SU-DHL-6 (cell line): ENCODE results near the gene ZNF618.

Experiments used
- H2AFZ ChIP-seq: fragments of 200-600 bp; sonication (generic); 2 replicates; pipeline ENCODE4 v1.6.1; 2014; ENCODE audit warnings: low read depth, mild to moderate bottlenecking, moderate library complexity, mixed read lengths, antibody characterized with exemption, low read length; ENCODE audit not compliant: severe bottlenecking
- H3F3A ChIP-seq: fragments of 200-600 bp; shearing (Covaris generic); 2 replicates; pipeline ENCODE4 v1.6.0; 2016; ENCODE audit warnings: antibody characterized with exemption, mild to moderate bottlenecking; ENCODE audit not compliant: insufficient read depth
- H3K27ac ChIP-seq: fragments of 200-600 bp; sonication (generic); 2 replicates; pipeline ENCODE4 v1.5.1; 2016; ENCODE audit warnings: low read depth, mild to moderate bottlenecking, low read length, moderate library complexity, mixed read lengths
- H3K27me3 ChIP-seq: fragments of 200-600 bp; sonication (generic), shearing (Covaris generic); 2 replicates; pipeline ENCODE4 v1.6.0; 2014; ENCODE audit warnings: mild to moderate bottlenecking, low read length
- H3K36me3 ChIP-seq: fragments of 200-600 bp; sonication (generic); 2 replicates; pipeline ENCODE4 v1.6.1; 2014; ENCODE audit warnings: mild to moderate bottlenecking, low read length, mixed read lengths
- H3K4me2 ChIP-seq: fragments of 300-600, 200-600 bp; shearing (Covaris generic), sonication (generic); 2 replicates; pipeline ENCODE4 v1.6.0; 2014; ENCODE audit warnings: low read length, low read depth, mild to moderate bottlenecking; ENCODE audit not compliant: poor library complexity, severe bottlenecking
- H3K4me3 ChIP-seq: fragments of 200-600 bp; sonication (generic); 2 replicates; pipeline ENCODE4 v1.5.1; 2014; ENCODE audit warnings: antibody characterized with exemption, low read length, mild to moderate bottlenecking, mixed read lengths; ENCODE audit not compliant: insufficient read depth, poor library complexity, severe bottlenecking
- H3K79me2 ChIP-seq: fragments of 200-600 bp; sonication (generic); 2 replicates; pipeline ENCODE4 v1.6.1; 2014; ENCODE audit warnings: mild to moderate bottlenecking, low read length, moderate library complexity; ENCODE audit not compliant: insufficient read depth
- H3K9ac ChIP-seq: fragments of 200-600 bp; sonication (generic); 2 replicates; pipeline ENCODE4 v1.7.0; 2014; ENCODE audit warnings: mild to moderate bottlenecking, low read length
- H3K9me2 ChIP-seq: fragments of 200-600 bp; sonication (generic); replicated peaks from 2 replicates; pipeline ENCODE4 v1.6.1; 2014; ENCODE audit warnings: low read length; ENCODE audit not compliant: insufficient read depth
- H3K9me3 ChIP-seq: fragments of 200-600 bp; sonication (generic); 2 replicates; pipeline ENCODE4 v1.6.1; 2014; ENCODE audit warnings: low read length, mixed read lengths; ENCODE audit not compliant: insufficient read depth
- H4K20me1 ChIP-seq: fragments of 200-600 bp; sonication (generic); 2 replicates; pipeline ENCODE4 v1.6.1; 2014; ENCODE audit warnings: low read depth, mild to moderate bottlenecking, antibody characterized with exemption, low read length, moderate library complexity, mixed read lengths
- EZH2phosphoT487 ChIP-seq: fragments of 200-600 bp; sonication (generic), shearing (Covaris generic); conservative IDR thresholded peaks from 2 replicates; pipeline ENCODE4 v1.6.1; 2018; ENCODE audit warnings: mild to moderate bottlenecking, antibody characterized with exemption, low read length, moderate library complexity, mixed read lengths
- TF ChIP-seq, protein P1 (sequence below): fragments of 200-600 bp; sonication (generic); IDR thresholded peaks from one replicate; pipeline ENCODE4 v1.5.1; 2017; ENCODE audit warnings: antibody characterized with exemption, mild to moderate bottlenecking, low read length, moderate library complexity; ENCODE audit not compliant: insufficient read depth, poor library complexity, severe bottlenecking

ZNF618 gene

DNA sequence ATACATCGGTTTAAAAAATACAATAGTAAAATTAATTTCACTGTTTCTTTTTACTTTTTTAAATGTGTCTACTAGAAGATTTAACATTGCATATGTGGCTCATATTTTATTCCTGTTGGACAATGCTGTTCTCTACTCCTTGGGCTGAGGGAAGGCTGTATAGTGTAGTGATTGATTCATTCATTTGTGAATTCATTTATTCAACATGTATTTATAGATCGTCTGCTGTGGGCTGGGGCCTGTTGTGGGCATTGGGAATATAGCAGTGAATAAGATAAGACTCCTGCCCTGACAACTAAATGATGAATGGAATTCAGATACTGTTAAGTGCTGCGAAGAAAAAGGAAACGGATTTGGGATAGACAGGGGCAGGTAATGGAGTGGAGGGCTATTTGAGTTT is 55.7 kb downstream of the ZNF618 start:
- H3K9me2 ChIP-seq: no peaks in the 10 kb centered on the region
- no peak for TF ChIP-seq EZH2phosphoT487
- TF ChIP-seq, protein P1, sequence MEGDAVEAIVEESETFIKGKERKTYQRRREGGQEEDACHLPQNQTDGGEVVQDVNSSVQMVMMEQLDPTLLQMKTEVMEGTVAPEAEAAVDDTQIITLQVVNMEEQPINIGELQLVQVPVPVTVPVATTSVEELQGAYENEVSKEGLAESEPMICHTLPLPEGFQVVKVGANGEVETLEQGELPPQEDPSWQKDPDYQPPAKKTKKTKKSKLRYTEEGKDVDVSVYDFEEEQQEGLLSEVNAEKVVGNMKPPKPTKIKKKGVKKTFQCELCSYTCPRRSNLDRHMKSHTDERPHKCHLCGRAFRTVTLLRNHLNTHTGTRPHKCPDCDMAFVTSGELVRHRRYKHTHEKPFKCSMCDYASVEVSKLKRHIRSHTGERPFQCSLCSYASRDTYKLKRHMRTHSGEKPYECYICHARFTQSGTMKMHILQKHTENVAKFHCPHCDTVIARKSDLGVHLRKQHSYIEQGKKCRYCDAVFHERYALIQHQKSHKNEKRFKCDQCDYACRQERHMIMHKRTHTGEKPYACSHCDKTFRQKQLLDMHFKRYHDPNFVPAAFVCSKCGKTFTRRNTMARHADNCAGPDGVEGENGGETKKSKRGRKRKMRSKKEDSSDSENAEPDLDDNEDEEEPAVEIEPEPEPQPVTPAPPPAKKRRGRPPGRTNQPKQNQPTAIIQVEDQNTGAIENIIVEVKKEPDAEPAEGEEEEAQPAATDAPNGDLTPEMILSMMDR: no peak
- H3K4me2 ChIP-seq: no peak overlapping the region
- no peaks in the 10 kb centered on the region for H3K27me3 ChIP-seq
- no peak overlapping the region for H3K9ac ChIP-seq
- H3K79me2 ChIP-seq: no peaks in the 10 kb centered on the region
- no peaks in the 10 kb centered on the region for H4K20me1 ChIP-seq
- no peak overlapping the region for H3K4me3 ChIP-seq
- H3K9me3 ChIP-seq: peaks cover 5% of the 10 kb centered on the region; the same call in 1 of the 2 replicates
- no peaks in the 10 kb centered on the region for H3K36me3 ChIP-seq
- no peaks in the 10 kb centered on the region for H3F3A ChIP-seq
- H3K27ac ChIP-seq: no peak overlapping the region
- no peak overlapping the region for H2AFZ ChIP-seq

DNA sequence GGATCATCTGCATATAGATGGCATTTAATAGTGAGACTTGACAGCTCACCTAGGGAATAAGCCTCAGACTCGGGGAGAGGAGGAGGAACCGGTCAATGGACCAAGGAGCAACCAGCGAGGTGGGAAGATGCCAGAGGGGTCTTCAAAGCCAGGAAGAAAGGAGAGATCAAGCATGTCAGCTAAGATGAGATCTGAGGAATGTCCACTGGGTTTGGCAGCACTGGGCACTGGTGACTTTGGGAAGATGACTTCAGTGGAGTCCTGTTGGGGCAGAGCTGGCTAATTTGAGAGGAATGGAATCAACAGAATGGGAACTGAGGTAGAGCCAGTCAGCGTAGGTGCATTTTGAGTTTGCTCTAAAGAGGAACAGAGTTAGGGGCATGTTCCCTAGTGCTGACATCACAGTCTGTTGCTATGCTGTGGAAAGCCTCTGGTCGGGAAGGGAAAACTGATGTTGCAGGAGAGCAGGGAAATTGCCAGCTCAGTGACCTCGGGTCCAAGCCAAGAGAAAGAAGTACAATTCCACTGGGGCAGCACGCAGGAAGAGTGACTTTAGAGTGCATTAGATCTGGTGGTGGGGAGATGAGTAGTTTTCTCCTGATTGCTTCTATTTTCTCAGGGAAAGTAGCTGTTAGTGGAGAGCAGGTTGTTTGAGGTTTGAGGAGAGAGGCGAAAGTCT is 56.9 kb downstream of the ZNF618 start:
- Histone ChIP-seq H3K9ac (no peak overlapping the region), H3K27ac (no peak overlapping the region), H3K27me3 (no peaks in the 10 kb centered on the region)

DNA sequence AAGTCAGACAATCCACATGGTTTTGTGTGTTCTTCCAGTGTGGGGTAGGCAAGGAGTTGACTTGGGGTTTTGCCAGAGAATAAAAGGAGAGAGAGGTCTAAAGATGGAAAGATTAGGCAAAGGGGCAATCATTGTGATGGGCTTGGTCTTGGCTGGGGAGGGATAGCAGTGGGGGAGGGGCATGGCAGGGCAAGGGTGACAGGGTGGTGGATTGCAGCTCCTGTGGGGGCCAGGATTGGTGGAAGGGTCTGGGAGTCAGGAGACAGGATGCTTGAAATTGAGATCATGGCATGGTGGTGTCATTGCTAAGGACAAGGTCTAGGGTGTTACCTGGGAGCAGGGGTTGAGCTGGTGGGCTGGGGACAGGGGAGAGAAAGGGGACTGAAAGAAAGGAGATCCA is 57.6 kb downstream of the ZNF618 start:
- Histone ChIP-seq H3F3A (no peaks in the 10 kb centered on the region), H3K36me3 (no peaks in the 10 kb centered on the region), H3K27me3 (no peaks in the 10 kb centered on the region), H3K27ac (no peak overlapping the region), H3K4me3 (no peak overlapping the region), H2AFZ (no peak overlapping the region), H4K20me1 (no peaks in the 10 kb centered on the region), H3K4me2 (no peak overlapping the region), H3K9ac (no peak overlapping the region), H3K9me3 (peaks cover under 1% of the 10 kb centered on the region; the same call in 1 of the 2 replicates), H3K9me2 (no peaks in the 10 kb centered on the region), H3K79me2 (no peaks in the 10 kb centered on the region)
- no peak for TF ChIP-seq EZH2phosphoT487
- TF ChIP-seq, protein P1: no peak

More for the DNA sequence above, 56.9 kb downstream of the ZNF618 start:
- H2AFZ ChIP-seq: no peak overlapping the region
- peaks cover 5% of the 10 kb centered on the region; the same call in 1 of the 2 replicates for H3K9me3 ChIP-seq
- H3K9me2 ChIP-seq: no peaks in the 10 kb centered on the region
- H4K20me1 ChIP-seq: no peaks in the 10 kb centered on the region
- no peak overlapping the region for H3K4me3 ChIP-seq
- no peaks in the 10 kb centered on the region for H3K36me3 ChIP-seq
- H3F3A ChIP-seq: no peaks in the 10 kb centered on the region
- H3K4me2 ChIP-seq: no peak overlapping the region
- no peaks in the 10 kb centered on the region for H3K79me2 ChIP-seq
- TF ChIP-seq, protein P1: no peak
- TF ChIP-seq EZH2phosphoT487: no peak
